IMR-90 (cell line): ENCODE data around the gene GPC6. TPM values are rescaled to one million over a fixed set of nuclear protein-coding genes. Genes with fewer than 3 reads are reported as not detected.

Source experiments
- ATAC-seq: fragments of 200-7000 bp; cut with Tn5 transposase; 2 replicates; pipeline ENCODE4 v1.9.1; 2020; ENCODE audit warnings: low read depth, mild to moderate bottlenecking, moderate library complexity
- BruUV-seq: library from RNA; stranded (reverse); fragments of 400-500 nt; replicated peaks from 2 replicates; lab custom pipeline; 2021; lab: Mats Ljungman, UMichigan
- CTCF ChIA-PET: fragments of 300-600 bp; formaldehyde crosslinking; extraction: SDS; loops from one replicate; lab custom pipeline; 2021; ENCODE audit warnings: antibody characterized with exemption; lab: Yijun Ruan, JAX
- POLR2A ChIA-PET: fragments of 300-600 bp; sonication (Branson Sonifier 250); formaldehyde crosslinking; loops from one replicate; lab custom pipeline; 2022; ENCODE audit warnings: antibody characterized with exemption; ENCODE audit not compliant: unreplicated experiment; lab: Charles Lee
- DNase-seq: peaks from one replicate; pipeline ENCODE4 v3.0.0; 2013
- H2AFZ ChIP-seq: replicated peaks from 2 replicates; pipeline ENCODE3; 2013; ENCODE audit warnings: low read length, mild to moderate bottlenecking; ENCODE audit not compliant: poor library complexity
- H2AK5ac ChIP-seq: 2 replicates; pipeline ENCODE4 v1.6.1; 2013; ENCODE audit warnings: low read depth, low read length, inconsistent platforms
- H2AK9ac ChIP-seq: replicated peaks from 2 replicates; pipeline ENCODE3; 2013; ENCODE audit warnings: mild to moderate bottlenecking, low read depth, low read length, moderate library complexity; ENCODE audit not compliant: poor library complexity
- H2BK120ac ChIP-seq: 2 replicates; pipeline ENCODE4 v1.6.1; 2013; ENCODE audit warnings: low read depth, low read length, inconsistent platforms
- H2BK15ac ChIP-seq: 3 replicates; pipeline ENCODE4 v1.6.1; 2013; ENCODE audit warnings: low read depth, low read length, inconsistent platforms
- H2BK20ac ChIP-seq: 2 replicates; pipeline ENCODE4 v1.6.1; 2013; ENCODE audit warnings: low read depth, mild to moderate bottlenecking, inconsistent platforms, low read length, moderate library complexity
- H2BK5ac ChIP-seq: 2 replicates; pipeline ENCODE4 v1.6.1; 2013; ENCODE audit warnings: mild to moderate bottlenecking, low read depth, low read length, inconsistent platforms; ENCODE audit not compliant: poor library complexity, severe bottlenecking
- H3K14ac ChIP-seq: replicated peaks from 2 replicates; pipeline ENCODE4 v1.6.1; 2013; ENCODE audit warnings: low read depth, low read length, inconsistent platforms
- H3K18ac ChIP-seq: 2 replicates; pipeline ENCODE4 v1.6.1; 2013; ENCODE audit warnings: low read depth, low read length, control low read depth
- H3K23ac ChIP-seq: 2 replicates; pipeline ENCODE4 v1.6.1; 2013; ENCODE audit warnings: low read depth, low read length, inconsistent platforms
- H3K27ac ChIP-seq: 2 replicates; pipeline ENCODE4 v1.5.1; 2013; ENCODE audit warnings: mild to moderate bottlenecking, control low read depth, low read length; ENCODE audit not compliant: insufficient read depth
- H3K27me3 ChIP-seq: 2 replicates; pipeline ENCODE4 v1.6.1; 2013; ENCODE audit warnings: low read length; ENCODE audit not compliant: control insufficient read depth, insufficient read depth
- H3K36me3 ChIP-seq: 2 replicates; pipeline ENCODE4 v1.6.1; 2013; ENCODE audit warnings: low read length, mixed read lengths; ENCODE audit not compliant: control insufficient read depth, insufficient read depth
- H3K4ac ChIP-seq: 2 replicates; pipeline ENCODE4 v1.6.1; 2013; ENCODE audit warnings: low read depth, low read length, inconsistent platforms
- H3K4me1 ChIP-seq: 2 replicates; pipeline ENCODE4 v1.6.1; 2013; ENCODE audit warnings: low read length, mixed read lengths; ENCODE audit not compliant: control insufficient read depth, insufficient read depth
- H3K4me2 ChIP-seq: 2 replicates; pipeline ENCODE4 v1.6.1; 2013; ENCODE audit warnings: low read depth, mild to moderate bottlenecking, control low read depth, low read length, moderate library complexity
- H3K4me3 ChIP-seq: 2 replicates; pipeline ENCODE4 v1.5.1; 2013; ENCODE audit warnings: low read depth, mild to moderate bottlenecking, control low read depth, low read length, moderate library complexity; ENCODE audit not compliant: insufficient read depth
- H3K56ac ChIP-seq: 2 replicates; pipeline ENCODE4 v1.6.1; 2013; ENCODE audit warnings: low read length, inconsistent platforms; ENCODE audit not compliant: insufficient read depth; ENCODE audit errors: extremely low read depth
- H3K79me1 ChIP-seq, 2 experiments: 2 replicates each; pipeline ENCODE4 v1.6.1; 2013; ENCODE audit warnings: low read length in 2 of 2, inconsistent platforms in 1 of 2, low read depth in 1 of 2
- H3K9ac ChIP-seq: 2 replicates; pipeline ENCODE4 v1.6.1; 2013; ENCODE audit warnings: low read depth, low read length, control low read depth
- H3K9me1 ChIP-seq: 2 replicates; pipeline ENCODE4 v1.6.1; 2013; ENCODE audit warnings: low read length, inconsistent platforms; ENCODE audit not compliant: insufficient read depth
- H3K9me3 ChIP-seq: 2 replicates; pipeline ENCODE4 v1.6.1; 2013; ENCODE audit warnings: low read length; ENCODE audit not compliant: control insufficient read depth, insufficient read depth
- H4K20me1 ChIP-seq: 2 replicates; pipeline ENCODE4 v1.6.1; 2013; ENCODE audit warnings: low read length, inconsistent platforms; ENCODE audit not compliant: insufficient read depth
- H4K5ac ChIP-seq: 2 replicates; pipeline ENCODE4 v1.6.1; 2013; ENCODE audit warnings: mild to moderate bottlenecking, low read depth, low read length, control low read depth
- H4K8ac ChIP-seq, 2 experiments: 2 replicates each; pipeline ENCODE4 v1.6.1; 2013; ENCODE audit warnings: low read depth in 2 of 2, low read length in 2 of 2, control low read depth in 1 of 2, inconsistent platforms in 1 of 2
- H4K91ac ChIP-seq: 2 replicates; pipeline ENCODE4 v1.6.1; 2013; ENCODE audit warnings: low read depth, low read length, inconsistent platforms; ENCODE audit not compliant: insufficient read depth
- ELK1 ChIP-seq: fragments of 150-350 bp; IDR thresholded peaks from 2 replicates; pipeline ENCODE4 v1.6.1; 2016; ENCODE audit warnings: low read depth, mild to moderate bottlenecking, low read length, moderate library complexity, borderline replicate concordance
- MXI1 ChIP-seq: IDR thresholded peaks from 2 replicates; pipeline ENCODE4 v1.6.1; 2012; ENCODE audit warnings: low read depth, mild to moderate bottlenecking, low read length, moderate library complexity, borderline replicate concordance
- RAD21 ChIP-seq: IDR thresholded peaks from 2 replicates; pipeline ENCODE4 v1.6.1; 2012; ENCODE audit warnings: low read length, improper control_type of control experiment
- RCOR1 ChIP-seq: IDR thresholded peaks from 2 replicates; pipeline ENCODE4 v1.6.1; 2012; ENCODE audit warnings: mild to moderate bottlenecking, low read length, improper control_type of control experiment; ENCODE audit not compliant: insufficient replicate concordance
- WGBS, 2 experiments: methylation state at CpG; one replicate each; pipeline versions ENCODE4 v1.1.5 to v1.1.7; 2013; ENCODE audit warnings: missing lambda C conversion rate in 2 of 2; ENCODE audit not compliant: insufficient read length in 1 of 2; ENCODE audit errors: extremely low coverage in 2 of 2; 5-methylcytosine and 5-hydroxymethylcytosine counted together
- dilution Hi-C: fragments of 300-500 bp; cut with HindIII; formaldehyde crosslinking; loops from one replicate; pipeline ENCODE4 v1.14.3; 2018; ENCODE audit warnings: low sequenced_read_pairs; ENCODE audit not compliant: unreplicated experiment
- in situ Hi-C: fragments of 300-500 bp; cut with MboI; formaldehyde crosslinking; loops from 3 replicates; pipeline ENCODE4 v1.14.3; 2019; ENCODE audit warnings: low sequenced_read_pairs, inconsistent platforms, mixed read lengths
- intact Hi-C: fragments of 100-400 bp; cut with micrococcal nuclease; formaldehyde crosslinking; loops from 2 replicates; pipeline ENCODE4 v1.10.0; 2022
- polyA plus RNA-seq, 3 experiments: library from polyadenylated mRNA; depleted of rRNA; stranded (reverse); fragments of >200 nt; gene quantifications; 2 replicates each; pipeline ENCODE4 v1.2.3, GENCODE V29; 2012; ENCODE audit warnings: low replicate concordance in 1 of 3
- total RNA-seq: library from RNA; depleted of rRNA; stranded (reverse); fragments of >200 nt; gene quantifications from 2 replicates; pipeline ENCODE4 v1.2.3, GENCODE V29; 2012

GPC6 gene
- total and polyA plus RNA-seq, 2 of the 4 experiments (the other 2 are of a cell fraction): 14.9 to 39.4 TPM

- no peaks in the 10 kb centered on the region; a peak in 1 of 4 replicates for H3K79me1 ChIP-seq
- no peak overlapping the region for H3K9ac ChIP-seq
- H2BK20ac ChIP-seq: no peak overlapping the region
- intact Hi-C loops (loop anchor here (10.0 kb wide), 1 partner anchor 117 kb away; no protein-coding TSS in a partner anchor), dilution Hi-C loops (no loop called here), in situ Hi-C loops (no loop called here)
- H3K14ac ChIP-seq: no peak overlapping the region
- no peak overlapping the region for H4K91ac ChIP-seq
- ChIA-PET CTCF (no interaction called here), POLR2A (no interaction called here)
- no peaks in the 10 kb centered on the region for H3K9me3 ChIP-seq
- H3K27me3 ChIP-seq: no peaks in the 10 kb centered on the region
- H3K27ac ChIP-seq: no peak overlapping the region
- no TSS peak for BruUV-seq
- no peaks in the 10 kb centered on the region for H3K9me1 ChIP-seq
- DNase-seq: no peak
- H3K18ac ChIP-seq: no peak overlapping the region
- no peak overlapping the region for H2AFZ ChIP-seq
- no peak overlapping the region for H2AK5ac ChIP-seq
- H3K4ac ChIP-seq: no peak overlapping the region
- no peak overlapping the region for H3K4me2 ChIP-seq
- no peak overlapping the region for H2BK120ac ChIP-seq
- H3K23ac ChIP-seq: no peak overlapping the region
- H4K8ac ChIP-seq: no peak overlapping the region
- no peaks in the 10 kb centered on the region for H3K36me3 ChIP-seq
- no peak for TF ChIP-seq RAD21
- no peak for TF ChIP-seq RCOR1
- no peak for TF ChIP-seq MXI1
- no peak for TF ChIP-seq ELK1
- no peak overlapping the region for H3K56ac ChIP-seq
- no peaks in the 10 kb centered on the region; the same call in 1 of the 2 replicates for H3K4me1 ChIP-seq
- no peak overlapping the region for H2BK5ac ChIP-seq
- no peaks in the 10 kb centered on the region for H4K20me1 ChIP-seq
- H2BK15ac ChIP-seq: no peak overlapping the region
- H2AK9ac ChIP-seq: no peak overlapping the region
- whole genome bisulfite sequencing, 2 experiments: no CpG with 5 or more reads among the region's 2 CpGs
- no peak overlapping the region for H4K5ac ChIP-seq
- no peak for ATAC-seq
- H3K4me3 ChIP-seq: no peak overlapping the region
Observed at GRCh38 chr13:93521307-93521706, 294.7 kb downstream of the GPC6 start.
